GM10266 (cell line): ENCODE results near the gene SLC2A6.

ENCODE experiments used
- DNase-seq: peaks from one replicate; pipeline ENCODE4 v3.0.0; 2012; ENCODE audit errors: extremely low spot score
- TF ChIP-seq, protein P1 (sequence below): IDR thresholded peaks from 2 replicates; pipeline ENCODE4 v1.5.1; 2012; ENCODE audit warnings: mild to moderate bottlenecking, low read depth; ENCODE audit not compliant: control insufficient read depth, insufficient read depth; ENCODE audit errors: missing control alignments

Gene SLC2A6, protein sequence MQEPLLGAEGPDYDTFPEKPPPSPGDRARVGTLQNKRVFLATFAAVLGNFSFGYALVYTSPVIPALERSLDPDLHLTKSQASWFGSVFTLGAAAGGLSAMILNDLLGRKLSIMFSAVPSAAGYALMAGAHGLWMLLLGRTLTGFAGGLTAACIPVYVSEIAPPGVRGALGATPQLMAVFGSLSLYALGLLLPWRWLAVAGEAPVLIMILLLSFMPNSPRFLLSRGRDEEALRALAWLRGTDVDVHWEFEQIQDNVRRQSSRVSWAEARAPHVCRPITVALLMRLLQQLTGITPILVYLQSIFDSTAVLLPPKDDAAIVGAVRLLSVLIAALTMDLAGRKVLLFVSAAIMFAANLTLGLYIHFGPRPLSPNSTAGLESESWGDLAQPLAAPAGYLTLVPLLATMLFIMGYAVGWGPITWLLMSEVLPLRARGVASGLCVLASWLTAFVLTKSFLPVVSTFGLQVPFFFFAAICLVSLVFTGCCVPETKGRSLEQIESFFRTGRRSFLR

DNA sequence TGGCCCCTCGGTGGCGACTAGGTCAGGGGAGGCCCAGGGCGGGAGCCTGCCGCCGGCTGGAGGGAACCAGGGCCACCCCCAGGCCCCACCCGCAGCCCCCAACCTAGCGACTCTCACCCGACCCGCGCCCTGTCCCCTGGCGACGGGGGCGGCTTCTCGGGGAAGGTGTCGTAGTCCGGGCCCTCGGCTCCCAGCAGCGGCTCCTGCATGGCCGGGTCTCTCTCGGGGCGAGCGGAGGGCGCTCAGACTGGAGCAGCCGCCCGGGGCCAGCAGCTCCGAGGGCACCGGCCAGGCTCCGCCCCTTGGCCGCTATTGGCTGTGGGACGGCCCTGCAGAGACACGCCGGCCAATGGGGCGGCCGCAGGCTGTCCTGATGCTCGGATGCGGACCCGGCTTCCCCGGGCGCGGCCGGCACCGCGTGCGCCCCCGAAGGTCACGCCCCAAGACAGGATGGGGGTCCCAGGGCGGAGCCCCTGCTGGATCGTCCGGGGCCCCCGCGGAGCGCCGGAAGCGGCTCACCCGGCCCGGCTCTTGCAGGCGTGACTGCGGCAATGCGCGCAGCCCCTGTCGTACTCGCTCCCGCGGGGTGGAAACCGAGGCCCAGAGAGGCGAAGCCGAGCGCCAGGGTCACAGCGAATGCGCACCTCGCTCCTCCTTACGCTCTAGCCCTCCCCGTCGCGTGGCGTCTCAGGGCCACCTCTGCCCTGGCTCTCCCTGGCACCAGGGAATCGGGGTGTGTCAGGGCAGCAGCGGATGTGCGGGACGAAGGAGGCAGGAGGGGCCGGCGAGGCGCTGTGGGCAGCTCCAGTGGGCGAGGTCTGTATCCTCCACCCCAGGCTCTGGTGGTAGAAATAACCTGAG lies at the start of gene SLC2A6:
SLC2A6 (minus strand) TSS at position 249 of the 861 bp plus-strand sequence; CDS start at position 209, 40 bp downstream.
- TF ChIP-seq, protein P1, sequence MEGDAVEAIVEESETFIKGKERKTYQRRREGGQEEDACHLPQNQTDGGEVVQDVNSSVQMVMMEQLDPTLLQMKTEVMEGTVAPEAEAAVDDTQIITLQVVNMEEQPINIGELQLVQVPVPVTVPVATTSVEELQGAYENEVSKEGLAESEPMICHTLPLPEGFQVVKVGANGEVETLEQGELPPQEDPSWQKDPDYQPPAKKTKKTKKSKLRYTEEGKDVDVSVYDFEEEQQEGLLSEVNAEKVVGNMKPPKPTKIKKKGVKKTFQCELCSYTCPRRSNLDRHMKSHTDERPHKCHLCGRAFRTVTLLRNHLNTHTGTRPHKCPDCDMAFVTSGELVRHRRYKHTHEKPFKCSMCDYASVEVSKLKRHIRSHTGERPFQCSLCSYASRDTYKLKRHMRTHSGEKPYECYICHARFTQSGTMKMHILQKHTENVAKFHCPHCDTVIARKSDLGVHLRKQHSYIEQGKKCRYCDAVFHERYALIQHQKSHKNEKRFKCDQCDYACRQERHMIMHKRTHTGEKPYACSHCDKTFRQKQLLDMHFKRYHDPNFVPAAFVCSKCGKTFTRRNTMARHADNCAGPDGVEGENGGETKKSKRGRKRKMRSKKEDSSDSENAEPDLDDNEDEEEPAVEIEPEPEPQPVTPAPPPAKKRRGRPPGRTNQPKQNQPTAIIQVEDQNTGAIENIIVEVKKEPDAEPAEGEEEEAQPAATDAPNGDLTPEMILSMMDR = no peak
- DNase-seq = peak; percentile 98

DNA sequence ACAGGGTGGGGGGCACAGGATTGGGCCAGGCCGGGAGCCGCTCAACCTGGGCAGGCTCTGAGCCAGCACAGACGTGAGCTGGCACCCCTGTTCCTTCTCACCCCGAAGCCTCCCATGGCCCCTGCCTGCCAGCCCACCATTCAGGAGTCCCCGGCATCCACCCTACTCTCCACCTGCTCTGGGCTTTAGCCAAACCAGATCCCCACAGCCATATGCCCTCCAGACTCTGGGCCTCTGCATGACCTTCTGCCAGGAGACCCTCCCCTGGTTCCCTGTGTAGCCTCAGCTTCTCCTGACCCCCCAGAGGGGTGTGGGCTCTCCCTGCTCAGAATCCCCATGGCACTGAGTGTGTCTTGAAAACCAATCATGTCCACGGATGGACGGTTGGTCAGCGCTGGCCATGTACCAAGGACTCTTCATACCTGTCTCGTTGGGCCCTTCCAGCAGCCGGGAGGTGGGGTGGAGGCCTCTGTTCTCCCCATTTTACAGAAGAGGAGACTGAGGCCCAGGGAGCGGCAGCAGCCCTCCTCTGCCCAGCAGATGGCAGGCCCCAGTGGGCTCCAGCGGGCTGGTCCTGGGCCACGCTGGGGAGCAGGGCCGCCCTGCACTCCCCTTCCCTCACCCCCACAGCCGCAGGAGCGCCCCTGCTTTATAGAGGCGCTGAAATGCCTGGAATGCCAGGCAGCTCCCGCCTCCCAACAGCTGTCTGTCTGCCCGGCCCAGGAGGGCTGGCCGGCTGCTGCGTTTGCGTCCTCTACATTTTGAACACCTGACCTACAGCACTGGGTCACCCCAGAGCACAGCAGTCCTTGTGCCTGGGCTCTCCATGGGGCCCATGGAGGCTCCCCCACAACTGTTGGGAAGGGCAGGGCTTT lies 49.3 kb upstream of the SLC2A6 start:
- TF ChIP-seq, protein P1 = no peak
- DNase-seq = no peak

DNA sequence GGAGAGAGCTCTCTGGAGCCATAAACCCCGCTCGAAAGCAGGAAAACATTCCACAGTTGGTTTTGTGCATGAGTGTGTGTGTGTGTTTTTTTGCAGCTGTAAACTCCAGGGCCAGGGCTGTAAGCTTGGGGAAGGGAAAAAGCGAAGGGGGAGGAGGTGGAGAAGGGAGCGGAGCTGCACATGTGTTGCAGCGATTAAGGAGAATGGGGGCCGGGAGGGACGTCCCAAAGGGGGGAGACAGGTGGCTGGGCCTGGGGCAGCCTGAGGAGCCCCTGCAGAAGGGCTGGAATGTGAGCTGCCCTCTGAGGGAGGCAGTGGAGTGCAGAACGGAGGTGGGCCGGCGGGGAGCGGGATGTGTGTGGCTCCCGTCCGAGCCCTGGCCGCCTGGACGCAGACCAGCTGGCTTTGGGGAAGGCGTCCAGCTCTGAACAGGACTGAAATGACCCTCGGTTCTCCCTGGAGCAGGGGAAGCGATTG lies 48.6 kb upstream of the SLC2A6 start:
- DNase-seq = no peak
- TF ChIP-seq, protein P1 = no peak

DNA sequence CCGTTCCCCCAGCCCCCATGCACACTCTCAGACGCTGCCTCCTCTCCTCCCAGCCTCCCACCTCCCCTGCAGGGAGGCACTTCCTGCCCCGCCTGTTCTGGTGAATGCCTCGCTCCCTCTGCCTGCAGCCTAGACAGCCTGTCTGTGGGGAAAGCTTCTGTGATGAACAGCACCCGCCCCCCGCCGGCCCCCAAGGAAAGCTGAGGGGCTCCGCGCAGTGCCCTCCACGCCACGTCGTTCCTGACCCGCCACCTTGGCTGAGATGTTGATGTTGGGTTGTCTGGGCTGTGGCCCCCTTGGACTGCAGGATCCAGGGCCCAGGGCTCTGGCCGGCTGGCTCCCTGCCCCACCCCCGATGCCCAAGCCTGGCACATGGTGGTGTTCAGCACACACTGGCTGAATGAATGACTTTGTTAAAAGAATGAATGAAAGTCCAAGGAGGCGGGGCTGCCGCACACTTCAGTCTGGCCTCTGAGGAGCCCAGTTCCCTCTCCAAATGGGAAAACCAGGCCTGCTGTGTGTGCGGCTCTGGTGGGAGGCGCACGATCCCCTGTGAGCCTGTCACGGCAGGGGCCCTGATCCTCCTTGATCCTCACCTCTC lies 47.9 kb upstream of the SLC2A6 start:
- TF ChIP-seq, protein P1 = no peak
- no peak for DNase-seq

DNA sequence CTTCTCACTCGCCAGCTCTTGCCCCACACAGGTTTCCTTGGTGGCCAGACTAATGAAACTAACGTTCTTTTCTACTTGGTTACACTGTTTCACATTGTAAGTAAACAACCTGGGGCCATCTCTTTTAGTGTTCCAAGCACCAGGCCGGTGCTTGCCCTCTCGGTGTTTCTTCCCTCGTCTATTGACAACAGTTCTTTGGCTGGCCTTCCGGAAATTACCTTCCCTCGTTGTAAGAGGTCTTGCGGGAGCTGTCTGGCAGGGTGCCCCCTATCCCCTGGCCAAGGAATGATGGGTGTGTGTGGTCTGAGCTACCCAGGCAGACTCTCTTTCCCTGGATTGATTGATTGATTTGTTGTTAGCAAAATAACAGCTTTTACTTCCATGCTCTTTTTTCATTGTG lies 46.8 kb upstream of the SLC2A6 start:
- no peak for DNase-seq
- TF ChIP-seq, protein P1 = no peak

DNA sequence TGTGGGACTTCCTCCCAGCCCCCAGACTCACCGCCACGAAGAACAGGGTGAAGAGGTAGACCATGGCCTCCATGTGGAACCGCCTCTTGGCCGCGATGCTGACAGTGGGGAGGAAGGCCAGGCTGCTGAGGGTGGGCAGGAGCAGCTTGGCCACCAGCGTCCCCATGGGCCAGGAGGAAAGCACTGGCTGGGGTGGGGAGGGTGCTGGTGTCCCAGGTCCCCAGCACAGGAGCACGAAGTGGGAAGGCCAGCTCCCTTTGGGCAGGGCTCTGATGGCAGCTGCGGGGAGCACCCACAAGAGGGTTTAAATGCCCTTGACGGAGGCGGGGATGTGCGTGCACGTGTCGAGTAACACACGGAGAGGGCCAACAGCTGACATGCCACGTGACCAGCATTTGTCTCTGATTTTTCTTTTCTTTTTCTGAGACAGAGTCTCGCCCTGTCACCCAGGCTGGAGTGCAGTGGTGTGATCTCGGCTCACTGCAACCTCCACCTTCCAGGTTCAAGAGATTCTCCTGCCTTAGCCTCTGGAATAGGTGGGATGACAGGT lies 45.9 kb upstream of the SLC2A6 start, which contains the start of gene MYMK:
MYMK (minus strand) TSS at position 281 of the 550 bp plus-strand sequence; CDS start at position 166, 115 bp downstream.
- TF ChIP-seq, protein P1 = no peak
- DNase-seq = no peak
